DOHH2 (cell line): ENCODE results near the gene DSCAM.

Experiments
- EZH2phosphoT487 ChIP-seq: fragments of 200-600 bp; sonication (generic); IDR thresholded peaks from 2 replicates; pipeline ENCODE4 v1.6.1; 2017; ENCODE audit warnings: borderline replicate concordance, mild to moderate bottlenecking, antibody characterized with exemption, low read length, moderate library complexity, mixed read lengths
- TF ChIP-seq, protein P1 (sequence below): fragments of 200-600 bp; sonication (generic); IDR thresholded peaks from one replicate; pipeline ENCODE4 v1.5.1; 2014; ENCODE audit warnings: antibody characterized with exemption, mild to moderate bottlenecking, low read depth, low read length; ENCODE audit not compliant: poor library complexity, severe bottlenecking

DNA sequence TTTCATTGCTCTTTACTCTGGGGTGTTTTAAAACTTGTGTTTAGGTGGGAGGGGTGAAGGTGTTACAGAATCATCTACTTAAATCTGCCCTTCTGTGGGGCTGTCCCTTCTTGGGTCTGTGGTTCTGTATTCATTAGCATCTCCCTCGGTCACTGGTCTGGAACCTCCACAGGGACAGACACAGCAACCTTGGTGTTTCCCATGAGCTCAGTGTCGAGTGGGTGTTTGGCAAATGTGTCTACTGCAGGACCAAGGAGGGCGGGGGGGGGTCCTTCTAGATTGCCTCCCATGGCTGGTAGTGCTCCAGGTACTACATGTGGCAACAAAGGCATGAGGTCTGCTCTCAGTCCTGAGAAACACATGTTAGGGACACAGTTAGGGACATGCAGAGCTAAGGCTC is 706.3 kb downstream of the DSCAM start:
- TF ChIP-seq, protein P1, sequence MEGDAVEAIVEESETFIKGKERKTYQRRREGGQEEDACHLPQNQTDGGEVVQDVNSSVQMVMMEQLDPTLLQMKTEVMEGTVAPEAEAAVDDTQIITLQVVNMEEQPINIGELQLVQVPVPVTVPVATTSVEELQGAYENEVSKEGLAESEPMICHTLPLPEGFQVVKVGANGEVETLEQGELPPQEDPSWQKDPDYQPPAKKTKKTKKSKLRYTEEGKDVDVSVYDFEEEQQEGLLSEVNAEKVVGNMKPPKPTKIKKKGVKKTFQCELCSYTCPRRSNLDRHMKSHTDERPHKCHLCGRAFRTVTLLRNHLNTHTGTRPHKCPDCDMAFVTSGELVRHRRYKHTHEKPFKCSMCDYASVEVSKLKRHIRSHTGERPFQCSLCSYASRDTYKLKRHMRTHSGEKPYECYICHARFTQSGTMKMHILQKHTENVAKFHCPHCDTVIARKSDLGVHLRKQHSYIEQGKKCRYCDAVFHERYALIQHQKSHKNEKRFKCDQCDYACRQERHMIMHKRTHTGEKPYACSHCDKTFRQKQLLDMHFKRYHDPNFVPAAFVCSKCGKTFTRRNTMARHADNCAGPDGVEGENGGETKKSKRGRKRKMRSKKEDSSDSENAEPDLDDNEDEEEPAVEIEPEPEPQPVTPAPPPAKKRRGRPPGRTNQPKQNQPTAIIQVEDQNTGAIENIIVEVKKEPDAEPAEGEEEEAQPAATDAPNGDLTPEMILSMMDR: no peak
- no peak for TF ChIP-seq EZH2phosphoT487
